CD4-positive, alpha-beta T cell treated with Interleukin-21 for 1 hour (primary cell): ENCODE results near the gene SH2B3.

Experiments
- DNase-seq: peaks from one replicate; pipeline ENCODE4 v3.0.0-alpha.2; 2020

Gene SH2B3

DNA sequence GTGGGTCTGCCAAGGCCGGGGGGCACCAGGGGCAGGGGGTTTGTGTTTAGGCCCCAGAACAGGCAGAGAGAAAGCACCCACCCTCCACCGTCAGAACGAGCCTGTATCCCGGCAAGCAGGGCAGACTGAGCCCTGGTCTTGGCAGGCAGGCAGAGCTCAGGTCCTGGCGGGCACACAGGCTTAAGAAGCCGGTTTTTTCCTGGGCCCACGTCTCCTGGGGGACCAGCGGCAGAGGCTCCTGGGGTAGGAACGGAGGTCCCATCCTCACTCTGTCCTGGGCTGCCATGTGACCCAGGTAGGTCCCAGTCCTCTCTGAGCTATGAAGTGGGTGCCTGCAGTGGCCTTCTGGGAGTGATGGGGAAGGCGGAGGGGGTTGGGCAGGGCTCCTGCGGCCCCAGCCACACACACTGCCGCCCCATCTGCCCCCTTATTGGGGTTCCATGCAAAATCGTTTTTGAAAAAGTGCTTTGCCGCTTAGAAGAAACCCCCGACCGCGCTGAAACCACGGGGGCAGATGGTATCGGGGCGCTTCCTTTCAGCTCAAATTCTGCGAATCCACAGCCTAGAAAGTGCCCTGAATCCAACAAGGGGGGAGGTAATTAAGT lies 24.2 kb downstream of the SH2B3 start:
- peak; percentile 86 for DNase-seq

DNA sequence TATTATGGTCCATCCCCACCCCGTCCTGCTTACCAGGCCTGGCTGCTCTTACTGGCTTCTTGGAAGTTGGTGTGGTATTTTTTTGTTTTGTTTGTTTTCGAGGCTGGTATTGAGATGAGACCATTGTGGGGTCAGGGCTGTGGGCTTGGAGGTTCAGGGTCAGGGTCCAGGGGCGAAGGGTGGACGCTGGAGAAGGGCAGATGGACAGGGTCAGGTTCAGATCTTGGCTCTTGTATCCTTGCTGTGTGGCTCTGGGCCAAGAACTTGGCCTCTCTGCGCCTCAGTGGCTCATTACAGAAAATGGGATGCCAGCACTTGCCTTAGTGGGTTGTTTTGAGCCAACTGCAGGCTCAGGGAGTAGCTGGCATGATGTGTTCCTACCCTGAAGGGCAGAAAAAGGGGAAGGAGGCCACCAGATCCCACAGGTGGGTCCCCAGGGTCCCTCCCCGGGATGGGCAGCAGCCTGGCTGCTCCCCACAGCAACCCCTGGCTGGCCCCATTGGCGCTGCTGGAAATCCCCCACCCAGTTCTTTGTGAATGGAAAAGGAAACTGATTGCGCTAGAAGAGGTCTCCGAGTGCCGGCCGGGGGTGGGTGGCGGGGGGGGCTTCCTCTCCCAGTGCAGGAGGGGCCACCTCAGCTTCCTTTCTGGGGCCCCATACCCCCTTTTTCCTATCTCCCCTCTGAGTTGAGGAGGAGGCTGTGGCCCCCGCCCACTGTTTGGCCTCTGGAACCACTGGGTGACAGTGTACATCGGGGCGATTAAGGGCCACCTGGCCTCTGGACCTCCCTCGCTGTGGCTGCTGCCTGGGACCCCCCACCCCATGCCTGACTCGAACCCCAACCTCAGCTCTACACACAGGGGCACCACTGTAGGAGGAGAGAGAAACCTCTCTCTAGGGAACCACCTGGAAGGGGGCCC lies 25.0 kb downstream of the SH2B3 start:
- DNase-seq = peak; percentile 88

DNA sequence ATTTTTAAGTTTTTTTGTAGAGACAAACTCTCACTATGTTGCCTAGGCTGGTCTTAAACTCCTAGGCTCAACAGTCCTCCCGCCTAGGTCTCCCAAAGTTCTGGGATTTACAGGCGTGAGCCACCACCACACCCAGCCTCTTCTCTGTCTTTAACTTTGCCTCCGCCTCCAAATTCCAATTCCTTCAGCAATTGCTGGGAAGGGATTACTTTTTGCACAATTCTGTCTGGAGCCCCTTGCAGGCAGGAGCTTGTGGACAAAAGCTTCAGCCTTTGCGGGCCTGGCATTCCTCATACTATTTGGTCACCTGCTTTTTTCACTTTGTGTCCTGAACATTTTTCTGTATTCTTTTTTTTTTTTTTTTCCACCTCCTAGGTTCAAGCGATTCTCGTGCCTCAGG lies 26.0 kb downstream of the SH2B3 start:
- no peak for DNase-seq

DNA sequence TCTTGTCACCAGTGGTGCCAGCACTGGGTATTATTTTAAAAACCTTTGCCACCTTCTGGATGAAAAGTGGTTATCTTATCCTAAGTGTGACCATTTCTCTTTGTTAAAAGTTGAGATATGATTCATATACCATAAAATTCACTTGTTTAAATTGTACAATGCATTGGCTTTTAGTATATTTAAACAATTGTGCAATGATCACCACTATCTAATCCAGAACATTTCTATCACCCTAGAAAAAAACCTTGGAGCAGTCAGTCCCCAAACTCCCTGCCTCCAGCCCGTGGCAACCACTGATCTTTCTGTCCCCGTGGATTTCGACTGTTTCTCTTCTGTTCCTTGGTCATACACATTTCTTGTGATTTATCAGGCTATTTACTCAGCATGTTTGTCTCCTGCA lies 28.3 kb downstream of the SH2B3 start:
- no peak for DNase-seq

DNA sequence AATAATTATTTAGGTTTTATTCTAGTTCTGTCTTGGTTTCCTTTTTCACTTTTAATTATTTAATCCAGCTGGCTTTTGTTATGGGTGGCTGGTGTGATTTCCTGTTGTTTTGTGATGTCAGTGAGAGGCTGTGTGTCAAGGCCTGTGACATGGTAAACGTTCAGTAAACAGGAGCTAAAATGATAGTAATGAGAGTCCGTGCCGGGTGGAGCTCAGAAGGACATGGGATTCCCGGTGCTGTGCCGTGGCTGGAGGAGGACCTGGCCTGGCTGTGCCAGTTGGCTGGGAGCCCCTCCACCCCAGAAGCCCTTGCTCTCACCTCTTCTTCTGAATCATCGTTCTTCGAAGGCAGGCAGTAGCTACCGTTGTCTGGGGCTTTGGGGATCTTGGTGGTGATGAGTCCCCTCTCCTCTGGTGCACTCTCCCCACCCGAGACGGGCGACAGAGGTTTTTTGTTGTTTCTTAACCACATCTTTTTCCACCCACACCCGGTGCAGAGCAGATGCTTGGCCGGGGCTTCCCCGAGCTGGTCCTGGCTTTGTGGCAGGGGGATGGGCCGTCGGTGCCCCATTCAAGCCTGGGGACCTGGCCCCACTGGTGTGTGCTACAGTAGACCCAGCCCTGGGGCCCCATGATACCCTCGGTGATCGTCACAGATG lies 29.1 kb downstream of the SH2B3 start:
- DNase-seq = peak; percentile 93

DNA sequence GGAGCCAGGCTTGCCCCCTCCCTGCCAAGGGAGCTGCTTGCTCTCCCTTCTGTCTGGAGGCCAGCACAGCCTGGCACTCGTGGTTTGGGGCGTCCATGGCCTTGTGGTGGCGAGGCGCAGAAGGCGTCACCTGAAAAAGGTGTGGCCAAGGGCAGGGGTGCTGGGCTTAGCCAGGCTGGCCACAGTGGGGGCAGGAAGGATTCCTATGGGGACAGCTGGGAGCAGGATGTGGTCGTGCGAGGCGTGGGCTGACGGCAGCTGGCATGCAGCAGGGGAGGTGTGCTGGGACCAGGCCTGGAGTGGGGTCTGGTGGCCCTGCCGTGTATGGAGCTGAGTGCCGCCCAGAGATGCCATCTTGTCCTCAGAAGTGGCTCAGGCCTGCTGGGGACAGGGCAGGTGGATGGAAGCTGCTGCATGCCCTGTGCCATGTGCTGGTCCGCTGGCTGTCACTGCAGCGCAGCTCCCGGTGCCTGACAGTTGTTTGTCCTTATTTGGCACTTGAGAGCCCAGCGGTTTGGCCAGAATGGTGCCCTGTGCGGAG lies 30.0 kb downstream of the SH2B3 start:
- peak; percentile 62 for DNase-seq

GRCh38 chr12:111436266-111436665 lies 30.5 kb downstream of the SH2B3 start:
- DNase-seq = no peak

DNA sequence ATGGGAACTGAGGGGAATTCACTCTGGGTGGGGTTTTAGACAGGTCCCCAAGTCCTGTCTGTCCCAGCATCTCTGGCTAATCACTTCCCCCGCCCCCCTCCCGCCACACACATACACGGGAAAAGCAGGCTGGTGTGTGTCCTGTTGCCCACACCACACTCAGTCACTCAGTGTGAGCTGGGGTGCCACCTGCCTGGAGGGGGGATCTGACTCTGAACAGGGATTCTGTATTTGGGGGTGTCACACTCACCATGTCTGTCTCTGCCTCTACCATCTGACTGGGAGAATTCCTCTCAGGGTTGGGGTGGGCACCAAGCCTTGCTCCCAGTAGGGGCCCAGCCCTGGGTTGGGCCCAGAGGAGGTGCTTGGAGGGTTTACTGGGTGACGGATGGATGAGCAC lies 31.1 kb downstream of the SH2B3 start:
- no peak for DNase-seq

GRCh38 chr12:111437816-111438454 lies 32.2 kb downstream of the SH2B3 start:
- no peak for DNase-seq

DNA sequence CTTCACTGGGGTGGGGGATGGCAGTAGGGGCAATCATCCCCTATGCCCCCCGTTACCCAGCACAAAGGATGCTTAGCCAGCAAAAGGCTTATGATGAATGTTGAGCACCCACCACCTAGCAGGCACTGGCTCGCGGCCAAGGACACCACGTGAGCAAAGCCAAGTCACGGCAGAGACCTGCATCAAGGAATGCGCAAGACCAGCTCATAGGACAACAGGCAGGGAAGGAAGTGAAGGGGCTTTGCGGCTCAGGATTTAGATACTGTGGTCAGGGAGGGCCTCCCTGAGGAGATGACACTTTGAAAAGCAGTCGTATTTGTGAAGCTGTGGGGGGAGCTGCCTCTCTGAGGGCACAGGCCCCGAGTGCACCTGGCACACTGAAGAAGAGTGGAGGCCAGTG lies 32.8 kb downstream of the SH2B3 start:
- DNase-seq = peak; percentile 61

- no peak for DNase-seq
Observed at GRCh38 chr12:111439657-111440151, 34.0 kb downstream of the SH2B3 start.

GRCh38 chr12:111440152-111440551 lies 34.4 kb downstream of the SH2B3 start:
- DNase-seq = no peak

GRCh38 chr12:111440631-111441030 lies 34.9 kb downstream of the SH2B3 start:
- DNase-seq = no peak

GRCh38 chr12:111441107-111441928 lies 35.6 kb downstream of the SH2B3 start:
- no peak for DNase-seq

GRCh38 chr12:111442301-111443045 lies 36.8 kb downstream of the SH2B3 start:
- no peak for DNase-seq

- no peak for DNase-seq
Observed at GRCh38 chr12:111443086-111443485, 37.4 kb downstream of the SH2B3 start.

- no peak for DNase-seq
Observed at GRCh38 chr12:111443586-111443985, 37.9 kb downstream of the SH2B3 start.

DNA sequence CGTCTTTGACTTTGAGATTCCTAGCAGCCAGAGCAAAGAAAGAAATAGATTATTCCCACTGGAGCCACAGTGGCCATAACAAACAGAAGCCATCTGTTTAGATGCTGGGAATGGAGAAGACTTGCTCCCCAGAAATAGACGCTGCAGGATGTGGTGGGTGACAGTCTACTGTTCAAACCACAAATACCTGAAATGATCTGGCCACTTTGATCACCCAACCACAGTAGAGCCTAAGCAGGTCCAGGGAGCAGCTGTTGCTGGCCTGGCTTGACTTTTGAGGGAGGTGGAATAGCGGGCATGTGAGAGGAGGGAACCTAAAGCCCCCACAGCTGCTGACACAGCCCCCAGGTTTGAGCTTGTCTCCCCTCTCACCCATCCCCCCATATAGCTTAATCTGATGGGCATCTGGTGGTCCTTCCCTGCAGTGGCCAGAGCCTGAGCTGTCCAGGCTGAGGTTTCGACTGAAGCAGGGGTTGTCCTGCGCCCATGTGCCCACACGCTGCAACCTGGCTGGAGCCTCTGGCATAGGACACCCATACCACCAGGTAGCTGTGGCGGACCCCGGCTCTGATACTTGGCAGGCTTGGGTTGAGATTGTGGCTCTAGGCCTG lies 38.7 kb downstream of the SH2B3 start:
- DNase-seq = peak; percentile 48

DNA sequence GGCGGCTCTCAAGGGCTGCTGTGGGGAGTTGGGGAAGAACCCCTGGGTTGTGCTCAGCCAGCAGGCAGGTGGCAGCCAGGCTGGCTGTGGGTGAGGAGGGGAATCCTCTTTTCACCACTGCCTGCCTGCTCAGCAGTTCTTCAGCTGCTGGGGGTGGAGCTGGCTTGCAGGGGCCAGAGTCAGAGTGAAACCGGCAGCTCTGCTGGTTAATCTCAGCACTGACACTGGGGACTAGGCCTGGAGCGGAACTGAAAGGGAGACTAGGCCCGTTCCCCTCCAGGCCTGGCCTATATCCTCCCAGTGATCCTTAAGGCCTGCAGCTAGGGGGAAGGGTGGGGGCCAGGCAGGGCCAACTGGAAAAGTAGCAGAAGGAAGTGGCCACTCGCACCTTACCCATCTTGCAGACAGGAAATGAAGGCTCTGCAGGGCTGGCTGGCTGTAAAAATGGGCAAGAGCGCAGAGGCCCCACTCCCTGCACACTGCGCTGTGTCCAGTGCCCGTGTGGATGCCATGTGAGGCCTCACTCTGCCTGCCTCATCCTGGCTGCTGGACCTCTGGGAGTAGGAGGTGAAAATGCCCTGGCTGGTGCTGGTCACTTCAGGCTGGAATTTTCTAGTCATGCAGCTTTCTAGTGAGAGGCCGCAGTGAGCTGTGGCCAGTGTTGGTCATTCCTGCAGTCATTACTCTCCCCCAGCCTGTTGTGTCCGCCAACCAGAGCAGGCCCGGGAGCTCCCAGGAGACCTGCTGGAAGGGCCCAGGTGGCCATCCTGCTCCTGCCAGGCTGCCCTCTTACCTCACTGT lies 39.4 kb downstream of the SH2B3 start:
- peak; percentile 89 for DNase-seq
